ENCODE results near the gene ATG101. TPM values are rescaled to one million over a fixed set of nuclear protein-coding genes. Genes with fewer than 3 reads are reported as not detected.

Gene ATG101
- total and polyA plus RNA-seq, 2 of the 13 experiments (the other 11 are each of a cell fraction or from before 2014, with no cell fraction given), result 58.2 to 67.7 TPM

- TF ChIP-seq ZNF646 (CRISPR knock-in tag; IDR thresholded peaks at IDR 0.05), result no peak; the same call in 1 of the 2 replicates
- no peak for TF ChIP-seq ZNF251 (CRISPR knock-in tag; IDR thresholded peaks at IDR 0.05)
- no peak for TF ChIP-seq ZBTB34 (CRISPR knock-in tag; IDR thresholded peaks at IDR 0.05)
- TF ChIP-seq HMGXB3 (CRISPR knock-in tag; IDR thresholded peaks at IDR 0.05; ENCODE audit: borderline replicate concordance), result no peak
- TF ChIP-seq PAXIP1 (CRISPR knock-in tag; conservative IDR thresholded peaks at IDR 0.05), result peak; percentile 91
- TF ChIP-seq NCOA2 (CRISPR knock-in tag; IDR thresholded peaks at IDR 0.05), result peak; percentile 53; the same call in 1 of the 2 replicates
- TF ChIP-seq ZNF414 (CRISPR knock-in tag; IDR thresholded peaks at IDR 0.05), result no peak
- TF ChIP-seq ZNF768 (CRISPR knock-in tag; IDR thresholded peaks at IDR 0.05), result no peak
- TF ChIP-seq ZNF772 (CRISPR knock-in tag; IDR thresholded peaks at IDR 0.05), result peak; percentile 20; the same call in 1 of the 2 replicates
- TF ChIP-seq KAT2B (IDR thresholded peaks at IDR 0.05; ENCODE audit: borderline replicate concordance, low read depth, low read length), result no peak
These were observed 49.8 kb downstream of the ATG101 start (continued) for GRCh38 chr12:52119398-52120254.

Measured in HepG2 (cell line).